Muscle of leg (tissue), 11 donors: ENCODE data around the gene ZNF837. TPM values are rescaled to one million over a fixed set of nuclear protein-coding genes. Genes with fewer than 3 reads are reported as not detected.

Source experiments
- DNase-seq: peaks from one replicate; pipeline ENCODE4 v3.0.0; 2013
- H3K27ac ChIP-seq: one replicate; pipeline ENCODE4 v1.5.1; 2013; ENCODE audit warnings: mild to moderate bottlenecking, low read length, control low read depth
- H3K27me3 ChIP-seq: one replicate; pipeline ENCODE4 v1.6.1; 2013; ENCODE audit warnings: low read length; ENCODE audit not compliant: control insufficient read depth, insufficient read depth
- H3K36me3 ChIP-seq: one replicate; pipeline ENCODE4 v1.6.1; 2013; ENCODE audit warnings: low read length; ENCODE audit not compliant: control insufficient read depth, insufficient read depth
- H3K4me1 ChIP-seq: one replicate; pipeline ENCODE4 v1.6.1; 2013; ENCODE audit warnings: low read length; ENCODE audit not compliant: control insufficient read depth, insufficient read depth
- H3K4me3 ChIP-seq: one replicate; pipeline ENCODE4 v1.5.1; 2013; ENCODE audit warnings: low read length, control low read depth
- H3K9me3 ChIP-seq: replicated peaks from 2 replicates; pipeline ENCODE4 v1.6.1; 2013; ENCODE audit warnings: low read depth, low read length; ENCODE audit not compliant: control insufficient read depth
- WGBS: methylation state at CpG from one replicate; pipeline ENCODE4 v1.1.5; 2013; ENCODE audit warnings: missing lambda C conversion rate; ENCODE audit not compliant: insufficient coverage; 5-methylcytosine and 5-hydroxymethylcytosine counted together
- polyA plus RNA-seq, 8 donors: library from polyadenylated mRNA; unstranded; fragments of 120-200 nt; gene quantifications; one replicate each; pipeline versions ENCODE4 v1.2.1 to v1.2.3, GENCODE V29; 2013; ENCODE audit warnings: inconsistent platforms in 1 of 8, low replicate concordance in 1 of 8; ENCODE audit not compliant: insufficient read length in 8 of 8, insufficient read depth in 1 of 8
- total RNA-seq: library from RNA; stranded (reverse); fragments of 120-200 nt; gene quantifications from one replicate; pipeline ENCODE4 v1.2.4, GENCODE V29; 2013

ZNF837 gene
- total and polyA plus RNA-seq, 9 donors = 1.0 to 2.3 (median 1.7) TPM

- H3K4me3 ChIP-seq = no peak overlapping the region
- H3K27me3 ChIP-seq = no peaks in the 10 kb centered on the region
- no peaks in the 10 kb centered on the region for H3K9me3 ChIP-seq
- 68% methylated on average over 14 of the region's 15 CpGs for WGBS
- no peaks in the 10 kb centered on the region for H3K4me1 ChIP-seq
- H3K27ac ChIP-seq = no peak overlapping the region
- DNase-seq = no peak
- peaks cover 4% of the 10 kb centered on the region for H3K36me3 ChIP-seq
Observed at GRCh38 chr19:58372311-58373133, 8.3 kb downstream of the ZNF837 start.

DNA sequence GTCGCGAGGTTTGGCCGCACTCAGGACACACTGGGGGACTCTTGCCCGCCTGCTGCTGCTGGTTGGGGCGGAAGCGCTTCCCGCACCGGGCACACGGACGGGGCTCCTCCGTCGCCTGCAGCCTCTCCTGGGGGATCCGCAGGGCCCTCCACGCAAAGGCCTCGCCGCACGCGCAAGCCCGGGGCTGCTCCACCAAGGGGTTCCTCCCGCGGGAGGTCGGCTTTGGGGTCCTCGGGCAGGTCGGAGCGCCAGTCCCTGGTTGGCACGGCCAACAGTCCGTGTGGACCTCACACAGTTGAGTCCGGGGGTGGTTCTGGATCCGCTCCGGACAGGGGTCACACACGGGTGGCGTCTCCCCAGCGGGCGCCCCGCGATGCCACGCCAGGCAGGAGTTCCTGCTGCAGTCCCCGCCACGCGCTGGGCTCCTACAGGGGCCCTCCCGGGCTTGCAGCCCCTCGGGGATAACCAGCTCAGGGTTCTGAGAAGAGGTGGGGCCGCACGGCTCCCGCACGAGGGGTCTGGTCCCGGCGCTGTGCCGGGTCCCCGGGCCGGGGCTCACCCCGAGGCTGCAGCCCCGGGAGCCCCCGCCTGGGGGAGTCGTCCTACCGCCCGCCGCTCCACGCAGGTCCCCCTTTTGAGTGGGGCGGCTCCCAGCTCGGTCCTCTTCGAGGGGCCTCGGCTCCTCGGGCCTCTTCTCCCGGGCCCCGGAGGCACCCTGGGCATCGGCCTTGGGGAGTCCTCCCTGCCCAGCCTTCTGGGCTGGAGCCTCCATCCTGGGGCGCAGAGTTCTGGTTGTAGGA, 12.1 kb downstream of the ZNF837 start:
- Histone ChIP-seq H3K4me3 (no peak overlapping the region), H3K27me3 (no peaks in the 10 kb centered on the region), H3K27ac (no peak overlapping the region), H3K36me3 (peaks cover 18% of the 10 kb centered on the region), H3K9me3 (no peaks in the 10 kb centered on the region), H3K4me1 (no peaks in the 10 kb centered on the region)
- no peak for DNase-seq
- 82% methylated on average over 60 of the region's 68 CpGs for WGBS

DNA sequence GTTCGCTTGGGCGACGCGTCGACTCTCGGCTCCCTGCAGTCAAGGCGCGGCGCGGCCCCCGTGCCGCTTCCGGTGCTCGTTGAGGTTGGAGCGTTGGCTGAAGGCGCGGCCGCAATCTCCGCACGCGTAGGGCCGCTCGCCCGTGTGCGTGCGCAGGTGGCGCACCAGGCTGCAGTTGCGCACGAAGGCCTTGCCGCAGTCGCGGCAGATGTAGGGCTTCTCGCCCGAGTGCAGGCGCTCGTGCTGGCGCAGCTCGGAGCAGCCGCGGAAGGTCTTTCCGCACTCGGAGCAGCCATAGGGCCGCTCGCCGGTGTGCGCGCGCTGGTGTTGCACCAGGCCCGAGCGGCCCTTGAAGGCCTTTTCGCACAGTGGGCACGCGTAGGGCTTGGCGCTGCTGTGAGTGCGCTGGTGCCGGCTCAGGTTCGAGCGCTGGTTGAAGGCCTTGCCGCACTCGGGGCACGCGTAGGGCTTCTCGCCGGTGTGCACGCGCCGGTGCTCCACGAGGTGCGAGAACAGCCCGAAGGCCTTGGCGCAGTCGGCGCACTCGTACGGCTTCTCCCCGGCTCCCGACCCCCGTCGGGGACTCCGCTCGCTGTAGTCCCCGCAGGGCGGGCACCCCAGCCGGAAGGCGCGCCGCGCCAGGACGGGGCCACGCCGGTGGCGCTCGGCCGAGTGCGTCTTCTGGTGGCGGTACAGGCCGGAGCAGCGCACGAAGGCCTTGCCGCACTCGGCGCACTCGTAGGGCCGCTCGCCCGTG, 13.0 kb downstream of the ZNF837 start:
- no peaks in the 10 kb centered on the region for H3K9me3 ChIP-seq
- DNase-seq = no peak
- H3K27ac ChIP-seq = no peak overlapping the region
- H3K27me3 ChIP-seq = no peaks in the 10 kb centered on the region
- WGBS = 57% methylated on average over 106 of the region's 106 CpGs
- no peak overlapping the region for H3K4me3 ChIP-seq
- H3K36me3 ChIP-seq = peaks cover 18% of the 10 kb centered on the region
- H3K4me1 ChIP-seq = peaks cover 2% of the 10 kb centered on the region

- WGBS = 83% methylated on average over 30 of the region's 32 CpGs
- Histone ChIP-seq H3K27ac (no peak overlapping the region), H3K27me3 (no peaks in the 10 kb centered on the region), H3K4me1 (peaks cover 5% of the 10 kb centered on the region), H3K36me3 (peaks cover 18% of the 10 kb centered on the region), H3K4me3 (no peak overlapping the region), H3K9me3 (no peaks in the 10 kb centered on the region)
- DNase-seq = no peak
Observed at GRCh38 chr19:58366585-58367430, 14.0 kb downstream of the ZNF837 start.

- Histone ChIP-seq H3K4me1 (peaks cover 12% of the 10 kb centered on the region), H3K36me3 (peaks cover 18% of the 10 kb centered on the region), H3K27me3 (no peaks in the 10 kb centered on the region), H3K9me3 (no peaks in the 10 kb centered on the region), H3K4me3 (no peak overlapping the region), H3K27ac (no peak overlapping the region)
- no peak for DNase-seq
- 58% methylated on average over 4 of the region's 5 CpGs for WGBS
Observed at GRCh38 chr19:58364146-58364545, 16.7 kb downstream of the ZNF837 start.

- H3K36me3 ChIP-seq = peaks cover 14% of the 10 kb centered on the region
- peak; percentile 98 for DNase-seq
- WGBS = under 1% methylated on average over 74 of the region's 74 CpGs
- H3K27me3 ChIP-seq = no peaks in the 10 kb centered on the region
- no peaks in the 10 kb centered on the region for H3K9me3 ChIP-seq
- H3K27ac ChIP-seq = peak within 1 kb of the TSS; percentile 98
- peaks cover 12% of the 10 kb centered on the region for H3K4me1 ChIP-seq
- H3K4me3 ChIP-seq = peak within 1 kb of the TSS; percentile 93
Observed at GRCh38 chr19:58362272-58362994, 18.4 kb downstream of the ZNF837 start, which contains the start of gene ZNF497. Gene ZNF497, minus strand, starts transcription at chr19:58362751. Its CDS starts 5,116 bp downstream, at chr19:58357635.

DNA sequence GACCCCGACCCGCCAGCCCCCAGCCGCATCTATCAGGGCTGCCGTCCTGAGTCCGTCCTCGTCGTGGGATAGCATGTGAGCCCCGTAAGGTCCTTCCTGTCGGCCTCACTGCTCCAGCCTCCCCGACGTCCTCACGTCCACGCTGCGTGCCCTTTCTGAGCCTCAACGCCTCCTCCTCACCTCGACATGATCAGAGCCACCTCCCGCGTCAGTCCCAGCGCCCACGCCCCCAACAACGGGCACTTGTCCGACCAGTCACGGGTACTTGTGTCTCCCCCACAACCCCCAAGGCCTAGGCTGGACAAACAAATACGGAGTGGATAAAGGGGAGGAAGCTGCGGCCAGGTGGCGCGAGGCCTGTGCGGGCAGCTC, 18.9 kb downstream of the ZNF837 start:
- peak; percentile 65 for DNase-seq
- WGBS = 1% methylated on average over 21 of the region's 28 CpGs

GRCh38 chr19:58357481-58358145, 23.2 kb downstream of the ZNF837 start:
- no peak for DNase-seq
- Histone ChIP-seq H3K4me1 (peaks cover 18% of the 10 kb centered on the region), H3K27me3 (peaks cover 16% of the 10 kb centered on the region), H3K4me3 (no peak overlapping the region), H3K36me3 (peaks cover 3% of the 10 kb centered on the region), H3K9me3 (no peaks in the 10 kb centered on the region), H3K27ac (no peak overlapping the region)
- WGBS = 66% methylated on average over 15 of the region's 19 CpGs

More for the DNA sequence above, 18.9 kb downstream of the ZNF837 start:
- peak overlapping the region; percentile 93 for H3K4me3 ChIP-seq
- no peaks in the 10 kb centered on the region for H3K9me3 ChIP-seq
- H3K4me1 ChIP-seq = peaks cover 12% of the 10 kb centered on the region
- H3K27ac ChIP-seq = peak overlapping the region; percentile 98
- peaks cover 9% of the 10 kb centered on the region for H3K36me3 ChIP-seq
- H3K27me3 ChIP-seq = peaks cover 3% of the 10 kb centered on the region
